Measurements from ENCODE around the gene KHDC4. TPM values are rescaled to one million over a fixed set of nuclear protein-coding genes. Genes with fewer than 3 reads are reported as not detected.

Gene KHDC4
- total and polyA plus RNA-seq, 10 of the 15 experiments (the other 5 are each of a cell fraction or from before 2014, with no cell fraction given), result 11.7 to 109 (median 41.9) TPM

- TF ChIP-seq SRF (IDR thresholded peaks at IDR 0.05; ENCODE audit: low read depth in 2 of 2, low read length in 2 of 2), result peak in 1 of 2 experiments; percentile 73; a peak in 2 of 4 replicates
- peak; percentile 43; the same call in 1 of the 2 replicates for TF ChIP-seq MXI1 (IDR thresholded peaks at IDR 0.05; ENCODE audit: low read depth, low read length)
- no peak for TF ChIP-seq USF2 (IDR thresholded peaks at IDR 0.05; ENCODE audit: borderline replicate concordance, low read depth, low read length)
- no peak for TF ChIP-seq ATF3 (IDR thresholded peaks at IDR 0.05; ENCODE audit: borderline replicate concordance, extremely low read depth, low read depth, low read length)
- TF ChIP-seq, protein P1, sequence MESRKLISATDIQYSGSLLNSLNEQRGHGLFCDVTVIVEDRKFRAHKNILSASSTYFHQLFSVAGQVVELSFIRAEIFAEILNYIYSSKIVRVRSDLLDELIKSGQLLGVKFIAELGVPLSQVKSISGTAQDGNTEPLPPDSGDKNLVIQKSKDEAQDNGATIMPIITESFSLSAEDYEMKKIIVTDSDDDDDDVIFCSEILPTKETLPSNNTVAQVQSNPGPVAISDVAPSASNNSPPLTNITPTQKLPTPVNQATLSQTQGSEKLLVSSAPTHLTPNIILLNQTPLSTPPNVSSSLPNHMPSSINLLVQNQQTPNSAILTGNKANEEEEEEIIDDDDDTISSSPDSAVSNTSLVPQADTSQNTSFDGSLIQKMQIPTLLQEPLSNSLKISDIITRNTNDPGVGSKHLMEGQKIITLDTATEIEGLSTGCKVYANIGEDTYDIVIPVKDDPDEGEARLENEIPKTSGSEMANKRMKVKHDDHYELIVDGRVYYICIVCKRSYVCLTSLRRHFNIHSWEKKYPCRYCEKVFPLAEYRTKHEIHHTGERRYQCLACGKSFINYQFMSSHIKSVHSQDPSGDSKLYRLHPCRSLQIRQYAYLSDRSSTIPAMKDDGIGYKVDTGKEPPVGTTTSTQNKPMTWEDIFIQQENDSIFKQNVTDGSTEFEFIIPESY (IDR thresholded peaks at IDR 0.05), result no peak
- TF ChIP-seq TCF7 (IDR thresholded peaks at IDR 0.05; ENCODE audit: borderline replicate concordance), result no peak
- TF ChIP-seq SKIL (IDR thresholded peaks at IDR 0.05; ENCODE audit: low read depth, poor library complexity, severe bottlenecking), result peak; percentile 56
- peak; percentile 22; the same call in 1 of the 2 replicates for TF ChIP-seq PKNOX1 (IDR thresholded peaks at IDR 0.05)
- TF ChIP-seq CREM (IDR thresholded peaks at IDR 0.05; ENCODE audit: low read depth), result 0 out of 2 replicates have a peak, but pooled peaks have one; percentile 13
- TF ChIP-seq TAF1 (IDR thresholded peaks at IDR 0.05; ENCODE audit: borderline replicate concordance, low read depth, low read length), result peak; percentile 74; the same call in 1 of the 2 replicates
- TF ChIP-seq, protein P2, sequence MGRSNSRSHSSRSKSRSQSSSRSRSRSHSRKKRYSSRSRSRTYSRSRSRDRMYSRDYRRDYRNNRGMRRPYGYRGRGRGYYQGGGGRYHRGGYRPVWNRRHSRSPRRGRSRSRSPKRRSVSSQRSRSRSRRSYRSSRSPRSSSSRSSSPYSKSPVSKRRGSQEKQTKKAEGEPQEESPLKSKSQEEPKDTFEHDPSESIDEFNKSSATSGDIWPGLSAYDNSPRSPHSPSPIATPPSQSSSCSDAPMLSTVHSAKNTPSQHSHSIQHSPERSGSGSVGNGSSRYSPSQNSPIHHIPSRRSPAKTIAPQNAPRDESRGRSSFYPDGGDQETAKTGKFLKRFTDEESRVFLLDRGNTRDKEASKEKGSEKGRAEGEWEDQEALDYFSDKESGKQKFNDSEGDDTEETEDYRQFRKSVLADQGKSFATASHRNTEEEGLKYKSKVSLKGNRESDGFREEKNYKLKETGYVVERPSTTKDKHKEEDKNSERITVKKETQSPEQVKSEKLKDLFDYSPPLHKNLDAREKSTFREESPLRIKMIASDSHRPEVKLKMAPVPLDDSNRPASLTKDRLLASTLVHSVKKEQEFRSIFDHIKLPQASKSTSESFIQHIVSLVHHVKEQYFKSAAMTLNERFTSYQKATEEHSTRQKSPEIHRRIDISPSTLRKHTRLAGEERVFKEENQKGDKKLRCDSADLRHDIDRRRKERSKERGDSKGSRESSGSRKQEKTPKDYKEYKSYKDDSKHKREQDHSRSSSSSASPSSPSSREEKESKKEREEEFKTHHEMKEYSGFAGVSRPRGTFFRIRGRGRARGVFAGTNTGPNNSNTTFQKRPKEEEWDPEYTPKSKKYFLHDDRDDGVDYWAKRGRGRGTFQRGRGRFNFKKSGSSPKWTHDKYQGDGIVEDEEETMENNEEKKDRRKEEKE (IDR thresholded peaks at IDR 0.05), result no peak
- TF ChIP-seq ZNF207 (IDR thresholded peaks at IDR 0.05; ENCODE audit: borderline replicate concordance), result no peak
- no peak for TF ChIP-seq SREBF2 (IDR thresholded peaks at IDR 0.05; ENCODE audit: low read length)
- no peak for TF ChIP-seq SUZ12 (IDR thresholded peaks at IDR 0.05; ENCODE audit: unreplicated experiment)
- TF ChIP-seq JUND (IDR thresholded peaks at IDR 0.05; ENCODE audit: low read depth, low read length), result no peak
- peak; percentile 42; the same call in 1 of the 2 replicates for TF ChIP-seq PML (IDR thresholded peaks at IDR 0.05; ENCODE audit: low read length)
Measured at GRCh38 chr1:155911156-155912055, 22.8 kb downstream of the KHDC4 start, which contains the start of gene RIT1 (continued).
